ENCODE measurements around the gene PRAMEF13.
"Not testable (repeated sequence)": the region's sequence is repeated elsewhere in the genome, so short reads cannot be mapped to it uniquely, and the experiment has no call there.

PRAMEF13 gene, protein sequence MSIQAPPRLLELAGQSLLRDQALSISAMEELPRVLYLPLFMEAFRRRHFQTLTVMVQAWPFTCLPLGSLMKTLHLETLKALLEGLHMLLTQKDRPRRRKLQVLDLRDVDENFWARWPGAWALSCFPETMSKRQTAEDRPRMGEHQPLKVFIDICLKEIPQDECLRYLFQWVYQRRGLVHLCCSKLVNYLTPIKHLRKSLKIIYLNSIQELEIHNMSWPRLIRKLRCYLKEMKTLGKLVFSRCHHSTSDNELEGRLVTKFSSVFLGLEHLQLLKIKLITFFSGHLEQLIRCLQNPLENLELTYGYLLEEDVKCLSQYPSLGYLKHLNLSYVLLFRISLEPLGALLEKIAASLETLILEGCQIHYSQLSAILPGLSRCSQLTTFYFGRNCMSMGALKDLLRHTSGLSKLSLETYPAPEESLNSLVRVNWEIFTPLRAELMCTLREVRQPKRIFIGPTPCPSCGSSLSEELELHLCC

DNA sequence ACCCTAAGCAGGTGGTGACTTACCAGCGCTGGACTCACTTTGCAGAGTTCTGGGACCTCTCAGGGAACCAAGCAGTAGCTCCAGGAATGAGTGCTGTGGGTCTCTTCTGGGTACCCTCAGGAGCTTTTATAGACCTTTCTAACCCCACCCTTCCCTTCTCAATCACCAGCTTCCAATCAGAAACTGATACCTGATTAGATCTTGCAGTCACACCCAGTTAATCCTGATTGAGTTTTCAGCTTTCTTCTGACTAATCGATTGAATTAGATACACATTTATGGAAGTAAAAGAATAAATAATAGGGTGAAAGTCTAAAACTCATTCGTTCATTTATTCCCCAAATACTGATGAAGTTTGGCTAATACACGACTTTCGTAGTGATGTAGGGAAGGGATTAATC is at the start of gene PRAMEF13:
Gene PRAMEF13 (minus strand): TSS at position 101 of the 400 bp plus-strand sequence. CDS start 1,820 bp downstream, outside the sequence.
- DNase-seq: not testable (repeated sequence)

DNA sequence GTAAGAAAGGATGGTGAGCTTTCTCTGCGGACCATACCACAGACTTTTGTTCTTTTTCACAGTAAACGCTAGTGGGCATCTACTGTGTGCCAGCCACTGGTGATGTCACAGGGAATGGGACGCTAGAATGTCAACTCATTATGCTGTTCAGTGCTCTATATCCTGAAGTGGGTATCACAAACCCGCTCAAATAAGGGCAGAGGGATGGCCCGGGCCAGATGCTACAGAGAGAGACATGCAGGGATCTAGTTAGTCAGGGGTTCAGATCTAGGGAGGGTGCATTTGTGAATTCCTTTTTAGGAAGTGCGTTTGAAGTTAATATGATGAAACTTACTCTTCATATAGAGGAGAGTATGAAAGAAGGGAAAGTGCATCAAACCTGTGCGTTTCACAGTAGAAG is 45.9 kb upstream of the PRAMEF13 start:
- DNase-seq: not testable (repeated sequence)

DNA sequence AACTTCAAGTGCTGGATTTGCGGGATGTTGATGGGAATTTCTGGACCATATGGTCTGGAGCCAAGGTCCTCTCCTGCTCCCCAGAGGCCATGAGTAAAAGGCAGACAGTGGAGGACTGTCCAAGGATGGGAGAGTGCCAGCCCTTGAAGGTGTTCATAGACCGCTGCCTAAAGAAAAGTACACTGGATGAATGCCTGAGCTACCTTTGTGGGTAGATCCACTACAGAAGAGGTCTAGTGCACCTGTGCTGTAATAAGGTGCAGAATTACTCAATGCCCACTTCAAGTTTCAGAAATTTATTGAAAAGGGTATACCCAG is 45.3 kb upstream of the PRAMEF13 start:
- DNase-seq: not testable (repeated sequence)

DNA sequence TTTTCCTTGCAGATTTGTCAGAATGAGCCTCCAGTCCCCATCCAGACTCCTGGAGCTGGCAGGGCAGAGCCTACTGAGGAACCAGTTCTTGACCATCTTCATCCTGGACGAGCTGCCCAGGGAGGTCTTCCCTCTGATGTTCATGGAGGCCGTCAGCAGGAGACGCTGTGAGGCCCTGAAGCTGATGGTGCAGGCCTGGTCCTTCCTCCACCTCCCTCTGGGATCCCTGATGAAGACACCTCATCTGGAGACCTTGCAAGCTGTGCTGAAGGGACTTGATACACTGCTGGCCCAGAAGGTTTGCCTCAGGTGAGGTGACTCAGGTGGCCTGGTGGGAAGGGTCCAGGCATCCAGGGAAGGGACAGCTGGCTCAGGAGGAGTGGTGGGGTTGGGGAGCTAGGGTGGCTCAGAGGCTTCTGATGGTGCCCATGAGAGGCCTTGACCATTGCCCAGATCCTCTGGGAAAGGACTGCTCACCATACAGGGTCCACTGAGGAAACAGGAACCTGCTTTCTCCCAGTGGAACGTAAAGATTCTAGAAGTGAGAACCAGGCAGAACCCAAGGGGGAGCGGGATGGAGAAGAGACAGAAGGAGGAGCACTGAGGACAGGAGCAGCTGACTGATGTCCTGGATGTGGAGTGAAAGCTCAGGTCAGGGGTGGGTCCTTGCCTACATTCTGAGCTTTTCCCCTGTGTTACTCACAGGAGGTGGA is 44.8 kb upstream of the PRAMEF13 start:
- DNase-seq: not testable (repeated sequence)

DNA sequence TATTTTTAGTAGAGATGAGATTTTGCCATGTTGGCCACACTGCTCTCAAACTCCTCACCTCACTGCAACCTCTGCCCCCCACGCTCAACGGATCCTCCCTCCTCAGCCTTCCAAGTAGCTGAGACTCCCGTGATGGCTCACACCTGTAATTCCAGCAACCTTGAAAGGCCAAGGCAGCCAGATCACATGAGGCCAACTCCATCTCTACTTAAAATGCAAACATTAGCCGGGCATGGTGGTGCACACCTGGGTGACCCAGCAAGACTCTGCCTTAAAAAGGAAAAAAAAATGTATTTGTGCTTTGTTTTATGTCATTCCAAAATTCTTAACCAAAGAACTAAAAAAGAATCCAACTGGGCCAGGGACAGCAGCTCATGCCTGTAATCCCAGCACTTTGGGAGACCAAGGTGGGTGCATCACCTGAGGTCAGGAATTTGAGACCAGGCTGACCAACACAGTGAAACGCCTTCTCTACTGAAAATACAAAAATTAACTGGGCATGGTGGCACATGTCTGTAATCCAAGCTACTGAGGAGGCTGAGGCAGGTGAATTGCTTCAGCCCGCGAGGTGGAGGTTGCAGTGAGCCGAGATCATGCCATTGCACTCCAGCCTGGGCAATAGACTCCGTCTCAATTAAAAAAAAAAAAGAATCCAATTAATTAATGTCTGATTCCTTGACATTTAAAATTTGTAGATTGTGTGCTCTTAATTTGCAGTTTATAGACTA is 42.5 kb upstream of the PRAMEF13 start:
- not testable (repeated sequence) for DNase-seq

DNA sequence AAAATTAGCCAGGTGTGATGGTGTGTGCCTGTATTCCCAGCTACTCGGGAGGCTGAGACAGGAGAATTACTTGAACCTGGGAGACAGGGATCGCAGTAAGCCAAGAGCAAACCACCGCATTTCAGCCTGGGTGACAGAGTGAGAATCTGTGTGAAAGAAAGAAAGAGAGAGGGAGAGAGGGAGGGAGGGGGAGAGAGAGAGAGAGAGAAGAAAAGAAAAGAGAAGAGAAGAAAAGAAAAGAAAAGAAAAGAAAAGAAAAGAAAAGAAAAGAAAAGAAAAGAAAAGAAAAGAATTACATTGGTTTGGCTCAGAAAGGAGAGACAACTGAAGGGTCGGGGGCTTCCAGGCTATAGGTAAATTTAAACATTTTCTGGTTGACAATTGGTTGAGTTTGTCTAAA is 38.4 kb upstream of the PRAMEF13 start:
- DNase-seq: not testable (repeated sequence)

DNA sequence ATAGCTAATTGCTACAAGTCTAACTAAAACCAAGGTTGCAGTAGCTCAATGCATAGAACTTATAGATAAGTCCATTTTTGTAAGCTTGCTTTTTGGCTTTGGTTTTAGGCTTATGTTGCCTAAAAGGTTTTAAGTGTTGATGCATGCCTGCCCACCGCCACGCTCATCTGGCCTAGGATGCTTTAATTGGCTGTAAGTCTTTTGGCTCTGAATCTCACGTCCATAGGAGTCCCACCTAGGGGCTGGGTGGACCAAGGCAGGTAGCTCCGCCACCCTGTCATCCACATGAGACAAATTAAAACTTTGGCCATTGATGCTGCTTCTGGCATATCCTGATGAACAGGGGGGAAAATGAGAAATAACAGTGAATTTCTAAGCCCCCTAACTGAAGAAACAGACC is 36.4 kb upstream of the PRAMEF13 start:
- DNase-seq: not testable (repeated sequence)

DNA sequence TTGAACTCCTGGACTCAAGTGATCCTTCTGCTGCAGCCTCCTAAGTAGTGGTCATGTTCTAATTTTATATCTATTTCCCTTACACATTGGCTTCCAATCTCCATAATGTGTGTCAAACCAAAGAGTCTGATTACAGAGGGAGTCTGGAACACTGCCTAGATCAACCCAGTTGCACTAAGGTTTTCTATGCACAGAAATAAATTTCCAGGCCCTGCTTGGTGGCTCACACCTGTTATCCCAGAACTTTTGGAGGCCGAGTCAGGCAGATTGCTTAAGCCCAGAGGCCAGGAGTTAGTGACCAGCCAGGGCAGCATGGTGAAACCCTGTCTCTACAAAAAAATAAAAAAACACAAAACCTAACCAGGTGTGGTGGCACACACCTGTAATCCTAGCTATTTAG is 32.8 kb upstream of the PRAMEF13 start:
- not testable (repeated sequence) for DNase-seq

DNA sequence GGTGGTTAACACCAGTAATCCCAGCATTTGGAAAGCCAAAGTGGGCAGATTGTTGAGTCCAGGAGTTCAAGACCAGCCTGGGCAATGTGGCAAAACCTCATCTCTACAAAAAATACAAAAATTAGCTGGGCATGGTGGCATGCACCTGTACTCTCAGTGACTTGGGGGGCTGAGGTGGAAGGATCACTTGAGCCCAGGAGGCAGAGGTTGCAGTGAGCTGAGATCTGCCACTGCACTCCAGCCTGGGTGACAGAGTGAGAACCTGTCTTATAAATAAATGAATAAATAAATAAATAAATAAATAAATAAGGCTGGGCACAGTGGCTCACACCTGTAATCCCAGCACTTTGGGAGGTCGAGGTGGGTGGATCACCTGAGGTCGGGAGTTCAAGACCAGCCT is 30.8 kb upstream of the PRAMEF13 start:
- not testable (repeated sequence) for DNase-seq

DNA sequence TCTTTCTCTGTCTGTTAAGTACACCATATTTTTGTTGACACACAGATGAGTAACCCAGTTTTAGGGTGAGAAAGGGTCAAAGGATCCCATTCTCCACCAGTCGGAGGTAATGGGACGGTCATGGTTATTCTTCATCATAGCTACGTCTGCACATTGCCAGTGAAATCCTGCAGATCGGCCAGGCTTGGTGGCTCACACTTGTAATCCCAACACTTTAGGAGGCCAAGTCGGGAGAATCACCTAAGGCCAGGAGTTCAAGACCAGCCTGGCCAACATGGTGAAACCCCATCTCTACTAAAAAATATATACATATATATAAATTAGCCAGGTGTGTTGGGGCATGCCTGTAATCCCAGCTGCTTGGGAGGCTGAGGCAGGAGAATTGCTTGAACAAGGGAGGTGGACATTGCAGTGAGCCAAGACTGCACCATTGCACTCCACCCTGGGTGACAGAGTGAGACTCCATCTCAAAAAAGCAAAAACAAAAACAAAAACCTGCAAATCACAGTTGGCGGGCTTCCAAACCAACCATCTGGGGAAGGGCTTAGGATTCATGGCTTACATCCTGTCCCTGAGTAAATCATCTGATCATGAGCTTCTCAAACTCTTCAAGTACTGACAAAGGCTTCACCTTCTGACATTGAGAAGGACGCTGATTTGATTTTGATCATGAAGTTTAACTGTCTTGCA is 30.0 kb upstream of the PRAMEF13 start:
- not testable (repeated sequence) for DNase-seq

DNA sequence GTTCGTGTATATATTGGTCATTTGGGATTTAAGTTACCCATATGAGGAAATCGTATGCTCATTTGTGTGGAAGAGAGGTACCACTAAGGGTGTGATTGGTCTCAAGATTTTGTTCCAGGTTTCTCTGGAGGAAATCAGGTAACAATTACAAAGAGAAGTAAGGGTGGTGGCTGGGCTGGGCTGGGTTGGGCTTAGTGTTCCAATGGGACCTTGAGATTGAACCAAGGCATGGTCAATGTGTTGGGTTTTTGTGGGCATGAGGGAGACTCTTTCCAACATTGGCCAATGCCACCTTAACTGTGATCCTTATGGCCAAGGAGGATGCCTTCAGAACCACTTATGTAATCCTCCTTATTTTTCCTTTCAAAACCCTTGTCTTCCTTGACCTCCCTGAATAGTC is 29.4 kb upstream of the PRAMEF13 start:
- not testable (repeated sequence) for DNase-seq

DNA sequence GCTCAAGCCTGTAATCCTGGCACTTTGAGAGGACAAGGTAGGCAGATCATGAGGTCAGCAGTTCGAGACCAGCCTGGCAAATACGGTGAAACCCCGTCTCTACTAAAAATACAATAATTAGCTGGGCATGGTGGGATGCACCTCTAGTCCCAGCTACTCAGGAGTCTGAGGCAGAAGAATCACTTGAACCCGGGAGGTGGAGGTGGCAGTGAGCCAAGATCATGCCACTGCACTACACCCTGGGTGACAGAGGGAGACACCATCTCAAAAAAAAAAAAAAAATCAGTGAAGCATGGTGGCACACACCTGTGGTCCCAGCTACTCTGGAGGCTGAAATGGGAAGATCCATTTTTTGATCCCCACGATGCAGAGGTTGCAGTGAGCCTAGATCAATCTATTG is 28.9 kb upstream of the PRAMEF13 start:
- DNase-seq: not testable (repeated sequence)

DNA sequence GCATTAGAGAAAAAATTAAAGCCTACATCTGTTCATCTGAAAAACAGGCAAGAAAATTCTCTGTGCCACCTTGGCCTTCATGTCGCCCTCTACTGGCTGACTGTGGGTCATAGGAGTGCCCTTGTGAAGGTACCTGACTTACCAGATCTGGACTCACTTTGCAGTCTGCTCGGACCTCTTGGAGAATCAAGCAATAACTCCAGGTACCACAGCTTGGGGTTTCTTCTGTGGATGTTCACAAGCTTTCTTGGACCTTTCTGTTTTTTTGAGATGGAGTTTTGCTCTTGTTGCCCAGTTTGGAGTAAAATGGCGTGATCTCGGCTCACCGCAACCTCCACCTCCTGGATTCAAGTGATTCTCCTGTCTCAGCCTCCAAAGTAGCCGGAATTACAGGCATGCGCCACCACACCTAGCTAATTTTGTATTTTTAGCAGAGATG is 27.2 kb upstream of the PRAMEF13 start:
- DNase-seq: no peak

DNA sequence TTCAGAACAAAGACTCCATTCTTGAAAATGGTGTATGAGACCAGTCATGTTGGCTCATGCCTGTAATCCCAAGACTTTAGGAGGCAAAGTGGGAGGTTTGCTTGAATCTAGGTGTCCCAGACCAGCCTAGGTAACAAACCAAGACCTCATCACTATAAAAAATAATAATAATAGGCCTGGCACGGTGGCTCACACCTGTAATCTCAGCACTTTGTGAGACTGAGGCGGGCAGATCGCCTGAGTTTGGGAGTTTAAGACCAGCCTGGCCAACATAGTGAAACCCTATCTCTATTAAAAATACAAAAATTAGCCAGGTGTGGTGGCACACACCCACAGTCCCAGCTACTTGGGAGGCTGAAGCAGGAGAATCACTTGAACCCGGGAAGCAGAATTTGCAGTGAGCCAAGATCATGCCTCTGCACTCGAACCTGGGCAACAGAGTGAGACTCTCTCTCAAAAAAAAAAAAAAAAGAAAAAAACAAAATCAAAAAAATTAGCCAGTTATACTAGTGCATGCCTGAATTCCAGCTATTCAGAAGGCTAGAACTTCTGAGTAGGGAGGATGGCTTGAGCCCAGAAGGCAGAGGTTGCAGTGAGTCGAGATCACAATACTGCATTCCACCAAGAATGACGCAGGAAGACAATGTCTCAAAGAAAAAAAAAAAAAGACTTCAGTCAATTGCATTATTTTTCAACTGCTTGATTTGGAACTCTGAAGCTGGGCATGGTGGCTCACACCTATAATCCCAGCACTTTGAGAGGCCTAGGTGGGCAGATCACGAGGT is 26.3 kb upstream of the PRAMEF13 start:
- DNase-seq: not testable (repeated sequence)

DNA sequence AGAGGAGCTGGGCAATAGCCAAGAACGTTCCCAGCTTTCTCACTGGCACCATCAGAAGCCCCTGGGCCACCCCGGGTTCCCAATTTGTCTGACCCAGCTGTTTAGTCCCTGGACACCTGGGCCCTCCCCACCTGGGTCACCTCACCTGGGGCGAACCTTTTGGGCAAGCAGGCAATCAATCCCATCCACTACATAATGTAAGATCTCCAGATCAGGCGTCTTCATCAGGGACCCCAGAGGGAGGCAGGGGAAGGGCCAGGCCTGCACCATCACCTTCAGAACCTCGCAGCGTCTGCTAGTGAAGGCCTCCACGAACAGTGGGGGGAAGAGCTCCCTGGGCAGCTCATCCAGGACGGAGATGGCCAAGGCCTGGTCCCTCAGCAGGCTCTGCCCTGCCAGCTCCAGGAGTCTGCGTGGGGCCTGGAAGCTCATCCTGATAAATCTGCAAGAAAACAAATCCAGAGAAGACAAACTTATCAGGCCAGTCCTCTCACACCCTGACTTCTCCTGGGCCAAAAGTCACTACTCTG is 24.5 kb upstream of the PRAMEF13 start, which contains the start of gene PRAMEF18:
Gene PRAMEF18 (minus strand): TSS at position 480 of the 530 bp plus-strand sequence. CDS start 48 bp downstream, at position 432.
- not testable (repeated sequence) for DNase-seq

DNA sequence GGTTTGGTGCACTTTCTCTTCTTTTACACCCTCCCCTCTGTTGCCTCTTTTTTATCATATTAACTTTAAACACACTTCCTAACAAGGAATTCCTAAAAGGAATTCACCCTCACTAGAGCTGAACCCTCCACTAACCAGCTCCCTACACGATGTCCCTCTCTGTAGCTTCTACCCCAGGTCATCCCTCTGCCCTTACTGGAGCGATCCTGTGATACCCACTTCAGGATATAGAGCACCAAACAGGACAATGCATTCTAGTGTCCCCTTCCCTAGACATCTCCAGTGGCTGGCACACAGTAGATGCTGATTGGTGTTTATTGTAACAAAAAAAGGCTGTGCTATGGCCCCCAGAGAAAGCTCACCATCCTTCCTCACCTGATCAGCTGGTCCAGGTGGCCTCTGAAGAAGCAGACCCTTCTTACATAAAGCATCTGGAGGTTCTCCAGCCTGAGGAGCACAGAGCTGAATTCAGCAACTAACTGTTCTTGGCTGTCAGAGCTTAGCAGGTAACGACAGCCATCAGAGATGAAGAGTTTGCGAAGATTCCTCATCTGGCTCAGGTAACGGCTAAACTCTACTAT is 23.4 kb upstream of the PRAMEF13 start:
- DNase-seq: no peak

DNA sequence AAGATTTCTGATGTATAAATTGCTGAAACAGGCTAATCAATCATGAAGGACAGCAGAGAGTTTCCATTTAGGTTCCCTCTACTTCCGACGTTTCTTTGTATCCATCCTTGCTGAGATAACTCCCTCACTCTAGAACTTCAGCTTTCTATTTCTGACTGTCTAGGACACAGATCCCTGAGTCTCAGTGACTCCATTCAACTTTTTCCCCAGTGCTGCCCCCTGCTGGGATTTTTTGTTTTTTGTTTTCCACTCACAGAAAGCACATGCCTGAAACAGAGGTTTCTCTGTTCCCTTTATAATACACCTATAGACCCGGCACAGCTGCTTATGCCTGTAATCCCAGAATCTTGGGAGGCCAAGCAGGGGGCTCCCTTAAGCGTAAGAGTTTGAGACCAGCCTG is 21.6 kb upstream of the PRAMEF13 start:
- not testable (repeated sequence) for DNase-seq

DNA sequence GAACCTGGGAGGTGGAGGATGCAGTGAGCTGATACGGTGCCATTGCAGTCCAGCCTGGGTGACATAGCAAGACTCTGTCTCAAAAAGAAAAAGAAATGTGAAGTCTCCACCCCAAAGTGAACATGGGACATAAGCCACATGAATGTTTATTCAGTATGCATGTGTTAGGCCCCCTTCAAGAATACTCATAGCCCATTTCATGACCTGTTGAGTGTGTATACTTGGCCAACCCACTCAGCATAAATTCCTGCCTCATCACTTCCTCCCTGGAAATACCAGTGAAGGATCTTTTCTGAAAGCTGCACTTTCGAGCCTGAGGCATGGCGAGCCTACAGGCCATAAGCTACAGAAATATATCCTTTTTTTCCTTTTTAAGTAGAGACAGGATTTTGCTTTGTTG is 18.0 kb upstream of the PRAMEF13 start:
- DNase-seq: not testable (repeated sequence)

DNA sequence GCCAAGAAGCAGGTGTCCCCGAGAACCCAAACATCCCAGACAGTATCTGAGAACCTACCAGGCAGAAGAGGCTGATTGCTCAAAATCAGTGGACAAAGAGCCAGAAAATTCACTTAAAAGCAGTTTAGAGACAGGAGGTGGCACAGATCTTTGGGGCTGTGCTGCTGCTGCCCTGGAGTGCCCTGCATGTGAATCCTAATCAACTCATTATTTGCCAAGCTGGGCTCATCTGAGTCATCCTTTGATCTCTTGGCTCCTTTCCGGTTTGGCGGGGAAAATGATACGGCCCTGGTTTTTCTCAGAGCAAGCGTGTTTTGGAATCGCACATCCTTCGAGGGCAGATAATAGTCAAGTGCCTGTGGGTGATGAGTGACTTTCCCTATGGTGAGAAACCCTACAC is 15.4 kb upstream of the PRAMEF13 start:
- not testable (repeated sequence) for DNase-seq

DNA sequence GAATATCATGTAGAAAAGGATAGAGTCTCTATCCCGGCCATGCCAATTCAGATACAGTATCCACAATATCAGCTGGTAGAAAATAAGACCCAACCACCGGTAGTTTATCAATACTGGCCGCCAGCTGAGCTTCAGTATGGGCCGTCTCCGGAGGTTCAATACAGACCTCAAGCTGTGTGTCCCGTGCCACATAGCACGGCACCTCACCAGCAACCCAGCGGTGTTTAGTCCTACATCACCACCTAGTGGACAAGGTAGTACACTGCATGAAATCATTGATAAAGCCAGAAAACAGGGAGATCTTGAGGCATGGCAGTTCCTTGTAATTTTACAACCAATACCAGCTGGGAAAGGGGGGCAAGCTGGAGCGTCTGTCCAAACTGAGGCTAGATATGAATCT is 7.5 kb upstream of the PRAMEF13 start:
- DNase-seq: not testable (repeated sequence)

DNA sequence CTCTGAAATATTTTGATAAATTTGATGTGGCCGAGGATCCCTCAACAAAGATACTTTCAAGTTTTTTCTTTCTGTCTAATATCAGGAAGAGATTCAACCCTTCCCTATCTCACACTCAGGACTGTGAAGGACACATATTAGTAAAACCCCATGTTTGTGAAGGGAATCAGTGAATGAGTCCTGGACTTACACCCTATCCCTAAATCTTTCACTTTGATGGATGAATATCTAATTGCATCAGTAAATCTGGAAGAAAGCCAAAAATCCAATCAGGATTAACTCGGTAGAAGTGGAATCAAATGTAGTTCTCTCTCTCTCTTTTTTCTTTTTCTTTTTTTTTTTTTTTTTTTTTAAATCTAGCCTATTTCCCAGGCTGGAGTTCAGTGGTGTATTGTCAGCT is 29.7 kb downstream of the PRAMEF13 start, which contains the start of gene PRAMEF9:
Gene PRAMEF9 (plus strand): TSS at position 301 of the 400 bp plus-strand sequence. CDS start 3,433 bp downstream, outside the sequence.
- DNase-seq: not testable (repeated sequence)
